ENCODE results near the gene ARHGAP45. TPM values are rescaled to one million over a fixed set of nuclear protein-coding genes. Genes with fewer than 3 reads are reported as not detected.

The ARHGAP45 gene
- total and polyA plus RNA-seq, 2 of the 8 experiments (the other 6 are each of a cell fraction or from before 2014, with no cell fraction given), result 31.4 to 41.8 TPM

DNA sequence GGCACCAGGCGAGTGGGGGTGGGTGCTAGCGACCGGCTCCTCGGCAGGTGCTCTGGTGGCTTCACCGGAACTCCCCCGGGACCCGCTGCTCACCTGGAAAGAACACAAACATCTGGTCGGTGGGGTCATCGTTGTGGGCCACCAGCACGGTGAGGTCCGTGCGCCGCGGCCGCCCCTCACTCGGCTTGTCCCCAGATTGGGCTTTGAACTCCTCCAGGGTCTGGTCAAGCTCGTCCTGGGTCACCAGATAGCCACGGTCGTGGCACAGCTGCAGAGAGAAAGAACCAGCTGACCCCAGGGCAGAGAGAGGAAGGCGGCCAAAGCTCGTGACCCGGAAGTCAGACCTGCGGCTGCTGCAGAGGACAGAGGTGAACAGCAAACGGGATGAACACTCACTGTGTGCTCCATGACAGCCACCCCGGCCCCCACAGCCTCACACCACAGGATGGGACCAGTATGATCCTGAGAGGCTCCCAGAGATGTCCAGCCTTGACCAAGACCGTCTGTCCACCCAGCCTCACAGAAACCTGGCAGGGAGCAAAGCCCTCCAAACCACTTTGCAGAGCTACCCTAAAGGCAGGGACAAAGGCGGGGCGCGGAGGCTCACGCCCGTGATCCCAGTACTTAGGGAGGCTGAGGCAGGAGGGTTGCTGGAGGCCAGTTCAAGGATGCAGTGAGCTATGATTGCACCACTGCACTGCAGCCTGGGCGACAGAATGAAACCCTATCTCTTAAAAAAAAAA lies 27.0 kb downstream of the ARHGAP45 start (continued):
- TF ChIP-seq, protein P1, sequence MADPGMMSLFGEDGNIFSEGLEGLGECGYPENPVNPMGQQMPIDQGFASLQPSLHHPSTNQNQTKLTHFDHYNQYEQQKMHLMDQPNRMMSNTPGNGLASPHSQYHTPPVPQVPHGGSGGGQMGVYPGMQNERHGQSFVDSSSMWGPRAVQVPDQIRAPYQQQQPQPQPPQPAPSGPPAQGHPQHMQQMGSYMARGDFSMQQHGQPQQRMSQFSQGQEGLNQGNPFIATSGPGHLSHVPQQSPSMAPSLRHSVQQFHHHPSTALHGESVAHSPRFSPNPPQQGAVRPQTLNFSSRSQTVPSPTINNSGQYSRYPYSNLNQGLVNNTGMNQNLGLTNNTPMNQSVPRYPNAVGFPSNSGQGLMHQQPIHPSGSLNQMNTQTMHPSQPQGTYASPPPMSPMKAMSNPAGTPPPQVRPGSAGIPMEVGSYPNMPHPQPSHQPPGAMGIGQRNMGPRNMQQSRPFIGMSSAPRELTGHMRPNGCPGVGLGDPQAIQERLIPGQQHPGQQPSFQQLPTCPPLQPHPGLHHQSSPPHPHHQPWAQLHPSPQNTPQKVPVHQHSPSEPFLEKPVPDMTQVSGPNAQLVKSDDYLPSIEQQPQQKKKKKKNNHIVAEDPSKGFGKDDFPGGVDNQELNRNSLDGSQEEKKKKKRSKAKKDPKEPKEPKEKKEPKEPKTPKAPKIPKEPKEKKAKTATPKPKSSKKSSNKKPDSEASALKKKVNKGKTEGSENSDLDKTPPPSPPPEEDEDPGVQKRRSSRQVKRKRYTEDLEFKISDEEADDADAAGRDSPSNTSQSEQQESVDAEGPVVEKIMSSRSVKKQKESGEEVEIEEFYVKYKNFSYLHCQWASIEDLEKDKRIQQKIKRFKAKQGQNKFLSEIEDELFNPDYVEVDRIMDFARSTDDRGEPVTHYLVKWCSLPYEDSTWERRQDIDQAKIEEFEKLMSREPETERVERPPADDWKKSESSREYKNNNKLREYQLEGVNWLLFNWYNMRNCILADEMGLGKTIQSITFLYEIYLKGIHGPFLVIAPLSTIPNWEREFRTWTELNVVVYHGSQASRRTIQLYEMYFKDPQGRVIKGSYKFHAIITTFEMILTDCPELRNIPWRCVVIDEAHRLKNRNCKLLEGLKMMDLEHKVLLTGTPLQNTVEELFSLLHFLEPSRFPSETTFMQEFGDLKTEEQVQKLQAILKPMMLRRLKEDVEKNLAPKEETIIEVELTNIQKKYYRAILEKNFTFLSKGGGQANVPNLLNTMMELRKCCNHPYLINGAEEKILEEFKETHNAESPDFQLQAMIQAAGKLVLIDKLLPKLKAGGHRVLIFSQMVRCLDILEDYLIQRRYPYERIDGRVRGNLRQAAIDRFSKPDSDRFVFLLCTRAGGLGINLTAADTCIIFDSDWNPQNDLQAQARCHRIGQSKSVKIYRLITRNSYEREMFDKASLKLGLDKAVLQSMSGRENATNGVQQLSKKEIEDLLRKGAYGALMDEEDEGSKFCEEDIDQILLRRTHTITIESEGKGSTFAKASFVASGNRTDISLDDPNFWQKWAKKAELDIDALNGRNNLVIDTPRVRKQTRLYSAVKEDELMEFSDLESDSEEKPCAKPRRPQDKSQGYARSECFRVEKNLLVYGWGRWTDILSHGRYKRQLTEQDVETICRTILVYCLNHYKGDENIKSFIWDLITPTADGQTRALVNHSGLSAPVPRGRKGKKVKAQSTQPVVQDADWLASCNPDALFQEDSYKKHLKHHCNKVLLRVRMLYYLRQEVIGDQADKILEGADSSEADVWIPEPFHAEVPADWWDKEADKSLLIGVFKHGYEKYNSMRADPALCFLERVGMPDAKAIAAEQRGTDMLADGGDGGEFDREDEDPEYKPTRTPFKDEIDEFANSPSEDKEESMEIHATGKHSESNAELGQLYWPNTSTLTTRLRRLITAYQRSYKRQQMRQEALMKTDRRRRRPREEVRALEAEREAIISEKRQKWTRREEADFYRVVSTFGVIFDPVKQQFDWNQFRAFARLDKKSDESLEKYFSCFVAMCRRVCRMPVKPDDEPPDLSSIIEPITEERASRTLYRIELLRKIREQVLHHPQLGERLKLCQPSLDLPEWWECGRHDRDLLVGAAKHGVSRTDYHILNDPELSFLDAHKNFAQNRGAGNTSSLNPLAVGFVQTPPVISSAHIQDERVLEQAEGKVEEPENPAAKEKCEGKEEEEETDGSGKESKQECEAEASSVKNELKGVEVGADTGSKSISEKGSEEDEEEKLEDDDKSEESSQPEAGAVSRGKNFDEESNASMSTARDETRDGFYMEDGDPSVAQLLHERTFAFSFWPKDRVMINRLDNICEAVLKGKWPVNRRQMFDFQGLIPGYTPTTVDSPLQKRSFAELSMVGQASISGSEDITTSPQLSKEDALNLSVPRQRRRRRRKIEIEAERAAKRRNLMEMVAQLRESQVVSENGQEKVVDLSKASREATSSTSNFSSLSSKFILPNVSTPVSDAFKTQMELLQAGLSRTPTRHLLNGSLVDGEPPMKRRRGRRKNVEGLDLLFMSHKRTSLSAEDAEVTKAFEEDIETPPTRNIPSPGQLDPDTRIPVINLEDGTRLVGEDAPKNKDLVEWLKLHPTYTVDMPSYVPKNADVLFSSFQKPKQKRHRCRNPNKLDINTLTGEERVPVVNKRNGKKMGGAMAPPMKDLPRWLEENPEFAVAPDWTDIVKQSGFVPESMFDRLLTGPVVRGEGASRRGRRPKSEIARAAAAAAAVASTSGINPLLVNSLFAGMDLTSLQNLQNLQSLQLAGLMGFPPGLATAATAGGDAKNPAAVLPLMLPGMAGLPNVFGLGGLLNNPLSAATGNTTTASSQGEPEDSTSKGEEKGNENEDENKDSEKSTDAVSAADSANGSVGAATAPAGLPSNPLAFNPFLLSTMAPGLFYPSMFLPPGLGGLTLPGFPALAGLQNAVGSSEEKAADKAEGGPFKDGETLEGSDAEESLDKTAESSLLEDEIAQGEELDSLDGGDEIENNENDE (IDR thresholded peaks at IDR 0.05; ENCODE audit: insufficient replicate concordance, low read length), result no peak
- TF ChIP-seq MAFK (IDR thresholded peaks at IDR 0.05; ENCODE audit: low read depth, low read length), result no peak
- no peak for TF ChIP-seq POU5F1 (IDR thresholded peaks at IDR 0.05; ENCODE audit: low read depth, low read length)
- no peak for TF ChIP-seq RXRA (IDR thresholded peaks at IDR 0.05; ENCODE audit: insufficient read depth, low read depth, low read length)
- TF ChIP-seq SIN3A (conservative IDR thresholded peaks at IDR 0.05 in 1 of 2, IDR thresholded peaks at IDR 0.05 in 1 of 2; ENCODE audit: low read depth in 1 of 2, low read length in 2 of 2), result no peak
- TF ChIP-seq RAD21 (IDR thresholded peaks at IDR 0.05 in 1 of 2, conservative IDR thresholded peaks at IDR 0.05 in 1 of 2; ENCODE audit: low read depth in 2 of 2, low read length in 2 of 2), result no peak
- TF ChIP-seq, protein P2, sequence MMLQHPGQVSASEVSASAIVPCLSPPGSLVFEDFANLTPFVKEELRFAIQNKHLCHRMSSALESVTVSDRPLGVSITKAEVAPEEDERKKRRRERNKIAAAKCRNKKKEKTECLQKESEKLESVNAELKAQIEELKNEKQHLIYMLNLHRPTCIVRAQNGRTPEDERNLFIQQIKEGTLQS (IDR thresholded peaks at IDR 0.05; ENCODE audit: insufficient read depth, low read depth, low read length), result no peak
- TF ChIP-seq, protein P3, sequence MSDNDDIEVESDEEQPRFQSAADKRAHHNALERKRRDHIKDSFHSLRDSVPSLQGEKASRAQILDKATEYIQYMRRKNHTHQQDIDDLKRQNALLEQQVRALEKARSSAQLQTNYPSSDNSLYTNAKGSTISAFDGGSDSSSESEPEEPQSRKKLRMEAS (IDR thresholded peaks at IDR 0.05), result no peak
- TF ChIP-seq CREB1 (IDR thresholded peaks at IDR 0.05), result no peak
